AG04449 (cell line): ENCODE data around the gene CERKL.

ENCODE experiments used
- CTCF ChIA-PET: fragments of 350-600 bp; formaldehyde crosslinking; extraction: SDS; loops from one replicate; lab custom pipeline; 2021; ENCODE audit warnings: antibody characterized with exemption; lab: Yijun Ruan, JAX
- POLR2A ChIA-PET: fragments of 400-600, 350-600 bp; formaldehyde crosslinking; extraction: SDS; loops from one replicate; lab custom pipeline; 2020; ENCODE audit warnings: antibody characterized with exemption, inconsistent platforms; lab: Yijun Ruan, JAX
- DNase-seq: peaks from one replicate; pipeline ENCODE4 v3.0.0-alpha.2; 2010; ENCODE audit warnings: low read depth, low spot score
- H3K4me3 ChIP-seq: 2 replicates; pipeline ENCODE4 v1.5.1; 2011; ENCODE audit warnings: low read depth, mild to moderate bottlenecking, control low read depth, low read length
- TF ChIP-seq, protein P1 (sequence below): IDR thresholded peaks from one replicate; pipeline ENCODE4 v1.5.1; 2011; ENCODE audit warnings: mild to moderate bottlenecking, moderate library complexity, low read length, control low read depth, inconsistent platforms; ENCODE audit not compliant: insufficient read depth; ENCODE audit errors: missing control alignments

Gene CERKL

DNA sequence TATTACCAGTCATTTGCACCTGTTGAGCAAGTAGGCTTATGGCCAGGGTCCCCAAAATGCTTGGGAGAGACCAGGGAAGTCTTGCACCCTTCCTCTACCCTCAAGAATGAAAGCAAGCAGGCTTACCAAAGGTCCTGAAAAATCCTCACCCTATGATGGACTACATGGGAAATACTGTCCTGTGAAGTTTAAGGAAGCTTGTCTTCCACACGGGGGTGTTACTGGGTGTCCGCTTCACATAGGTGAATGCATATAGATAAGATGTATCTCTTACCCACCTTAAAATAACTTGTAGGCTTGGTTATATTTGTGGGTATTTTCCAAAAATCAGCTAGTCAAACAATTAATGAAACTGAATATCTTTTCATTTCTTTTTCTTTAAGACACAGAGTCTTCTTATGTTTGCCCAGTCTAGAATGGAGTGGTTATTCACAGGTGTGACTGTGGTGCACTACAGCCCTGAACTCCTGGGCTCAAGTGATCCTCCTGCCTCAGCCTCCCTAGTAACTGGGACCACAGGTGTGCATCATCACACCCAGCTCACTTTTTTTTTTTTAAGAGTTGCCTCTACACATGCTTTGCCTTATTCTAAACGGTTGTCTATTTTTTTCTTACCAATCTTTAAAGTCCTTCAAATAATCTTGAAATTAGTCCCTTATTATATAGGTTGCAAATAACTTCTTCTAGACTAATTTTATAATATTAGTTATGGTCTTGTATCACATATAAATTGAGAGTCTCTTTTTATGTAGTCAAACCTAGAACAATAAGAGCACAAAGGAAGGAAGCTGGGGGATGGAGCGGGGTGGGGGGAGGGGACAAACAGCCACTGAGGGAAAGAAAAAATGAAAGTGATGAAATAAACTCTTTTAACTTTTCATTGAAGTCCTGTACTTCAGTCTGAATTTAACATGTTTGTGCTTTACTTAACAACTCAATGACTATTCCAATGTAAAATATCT lies 49.0 kb downstream of the CERKL start:
- ChIA-PET CTCF (no interaction called here), POLR2A (no interaction called here)
- H3K4me3 ChIP-seq = no peak overlapping the region
- TF ChIP-seq, protein P1, sequence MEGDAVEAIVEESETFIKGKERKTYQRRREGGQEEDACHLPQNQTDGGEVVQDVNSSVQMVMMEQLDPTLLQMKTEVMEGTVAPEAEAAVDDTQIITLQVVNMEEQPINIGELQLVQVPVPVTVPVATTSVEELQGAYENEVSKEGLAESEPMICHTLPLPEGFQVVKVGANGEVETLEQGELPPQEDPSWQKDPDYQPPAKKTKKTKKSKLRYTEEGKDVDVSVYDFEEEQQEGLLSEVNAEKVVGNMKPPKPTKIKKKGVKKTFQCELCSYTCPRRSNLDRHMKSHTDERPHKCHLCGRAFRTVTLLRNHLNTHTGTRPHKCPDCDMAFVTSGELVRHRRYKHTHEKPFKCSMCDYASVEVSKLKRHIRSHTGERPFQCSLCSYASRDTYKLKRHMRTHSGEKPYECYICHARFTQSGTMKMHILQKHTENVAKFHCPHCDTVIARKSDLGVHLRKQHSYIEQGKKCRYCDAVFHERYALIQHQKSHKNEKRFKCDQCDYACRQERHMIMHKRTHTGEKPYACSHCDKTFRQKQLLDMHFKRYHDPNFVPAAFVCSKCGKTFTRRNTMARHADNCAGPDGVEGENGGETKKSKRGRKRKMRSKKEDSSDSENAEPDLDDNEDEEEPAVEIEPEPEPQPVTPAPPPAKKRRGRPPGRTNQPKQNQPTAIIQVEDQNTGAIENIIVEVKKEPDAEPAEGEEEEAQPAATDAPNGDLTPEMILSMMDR = no peak
- no peak for DNase-seq

DNA sequence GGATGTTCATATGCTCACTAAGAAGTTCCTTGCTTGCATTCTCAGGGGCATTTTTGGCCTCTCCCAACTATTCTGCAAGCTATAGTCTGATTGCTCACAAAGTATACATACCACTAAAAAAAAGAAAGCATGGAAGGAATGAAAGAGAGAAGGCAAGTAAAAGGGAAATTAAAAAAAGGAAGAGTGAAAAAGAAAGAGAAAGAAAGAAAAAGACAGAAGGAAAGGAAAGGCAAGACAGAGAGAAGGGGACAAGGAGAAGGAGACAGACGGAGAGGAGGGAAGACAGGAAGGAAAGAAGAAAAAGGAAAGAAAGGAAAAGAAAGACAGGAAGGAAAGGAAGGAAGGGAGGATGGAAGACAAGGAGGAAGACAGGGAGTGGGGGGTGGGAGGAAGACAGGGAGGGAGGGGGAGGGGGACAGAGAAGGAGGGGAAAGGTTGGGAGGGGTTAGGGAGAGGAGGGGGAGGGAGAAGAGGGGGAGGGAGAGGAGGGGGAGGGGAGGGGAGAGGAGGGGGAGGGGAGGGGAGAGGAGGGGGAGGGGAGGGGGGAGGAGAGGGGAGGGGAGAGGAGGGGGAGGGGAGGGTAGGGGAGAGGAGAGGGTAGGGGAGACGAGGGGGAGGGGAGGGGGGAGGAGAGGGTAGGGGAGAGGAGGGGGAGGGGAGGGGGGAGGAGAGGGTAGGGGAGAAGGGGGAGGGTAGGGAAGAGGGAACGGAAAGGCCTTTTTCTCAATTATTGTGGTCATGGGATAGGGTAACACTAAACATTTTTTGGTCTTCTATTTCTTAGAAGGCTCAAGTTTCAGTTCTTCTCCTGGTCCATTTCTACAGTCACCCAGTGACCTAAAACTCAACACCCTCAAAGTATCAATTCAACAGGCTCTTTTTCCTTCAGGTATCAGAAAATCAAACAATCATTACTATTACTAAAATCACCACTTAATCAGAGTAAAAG lies 50.7 kb downstream of the CERKL start:
- no peak for DNase-seq
- ChIA-PET CTCF (no interaction called here), POLR2A (no interaction called here)
- no peak overlapping the region for H3K4me3 ChIP-seq
- TF ChIP-seq, protein P1 = no peak

DNA sequence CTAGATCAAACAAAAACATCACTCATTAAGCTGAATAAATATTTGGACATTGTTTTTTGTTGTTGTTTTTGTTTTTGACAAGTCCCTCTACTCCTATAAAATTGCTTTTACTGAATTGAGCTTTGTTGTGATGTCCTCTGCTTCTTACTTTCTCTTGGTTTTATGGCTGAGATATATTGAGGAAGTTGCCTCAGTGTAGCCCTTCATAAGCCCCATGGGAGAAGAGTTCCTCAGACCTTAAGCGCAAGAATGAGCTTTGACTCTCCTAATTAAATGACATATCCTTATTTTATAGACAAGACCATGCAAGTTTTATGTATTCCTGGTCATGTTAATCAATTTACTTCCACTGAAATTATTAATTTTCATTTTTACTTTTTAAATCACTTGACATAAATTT lies 54.9 kb downstream of the CERKL start:
- no peak for DNase-seq
- no peak overlapping the region for H3K4me3 ChIP-seq
- ChIA-PET POLR2A (no interaction called here), CTCF (no interaction called here)
- TF ChIP-seq, protein P1 = no peak

DNA sequence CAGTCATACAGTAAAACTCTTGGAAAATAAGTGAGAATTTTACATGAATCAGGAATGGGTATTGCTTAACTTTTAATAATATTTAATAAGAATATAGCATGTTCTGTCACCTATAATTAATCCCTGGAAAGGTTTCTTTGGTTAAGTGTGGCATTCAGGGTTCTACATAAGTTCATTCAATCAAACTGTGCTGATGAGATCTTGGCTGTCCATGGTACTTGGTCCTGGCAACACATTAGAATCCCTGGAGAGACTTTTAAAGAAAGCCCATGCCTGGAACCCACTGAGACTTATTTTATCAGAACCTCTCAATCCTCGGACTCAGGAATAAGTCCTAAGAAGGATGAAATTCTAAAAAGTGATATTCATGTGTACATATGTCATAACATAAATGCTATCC lies 60.3 kb downstream of the CERKL start:
- CTCF ChIA-PET = no interaction called here
- POLR2A ChIA-PET = no interaction called here
- TF ChIP-seq, protein P1 = no peak
- H3K4me3 ChIP-seq = no peak overlapping the region
- no peak for DNase-seq

DNA sequence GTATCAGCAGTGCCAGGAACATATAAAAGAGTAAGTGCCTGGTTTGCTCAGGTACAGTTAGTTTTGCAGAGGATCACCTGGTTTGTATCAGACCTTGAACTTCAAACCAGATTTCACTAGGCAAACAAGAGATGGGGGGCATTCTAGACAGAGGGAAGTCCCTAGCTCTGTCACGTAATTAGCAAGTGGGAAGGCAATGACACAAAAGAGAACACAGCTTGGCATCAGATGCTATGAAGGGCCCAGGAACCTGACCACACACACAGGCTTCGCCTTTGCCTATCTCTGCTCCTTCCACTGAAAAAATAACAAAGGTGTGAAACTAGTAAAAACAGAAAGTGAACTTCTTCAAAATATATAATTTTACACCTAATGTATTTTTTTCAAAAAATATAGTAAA lies 62.6 kb downstream of the CERKL start:
- TF ChIP-seq, protein P1 = no peak
- ChIA-PET POLR2A (no interaction called here), CTCF (no interaction called here)
- no peak overlapping the region for H3K4me3 ChIP-seq
- DNase-seq = no peak

DNA sequence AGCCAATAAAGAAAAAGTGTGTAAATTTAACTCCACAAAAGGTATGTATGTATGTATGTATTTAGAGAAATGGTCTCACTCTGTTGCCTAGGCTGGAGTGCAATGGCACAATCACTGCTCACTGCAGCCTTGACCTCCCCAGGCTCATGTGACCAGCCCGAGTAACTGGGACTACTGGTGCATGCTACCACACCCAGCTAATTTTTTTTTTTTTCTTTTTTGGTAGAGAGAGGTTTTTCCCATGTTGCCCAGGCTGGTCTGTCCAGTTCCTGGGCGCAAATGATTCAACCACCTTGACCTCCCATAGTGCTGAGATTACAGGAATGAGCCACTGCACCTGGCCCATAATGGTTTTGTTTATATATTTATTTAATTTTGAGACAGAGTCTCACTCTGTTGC lies 67.1 kb downstream of the CERKL start:
- no peak for DNase-seq
- H3K4me3 ChIP-seq = no peak overlapping the region
- CTCF ChIA-PET = interaction anchor here (1.0 to 1.2 kb wide), 2 partner anchors 17 to 125 kb away, joined by 3 to 4 read pairs; no protein-coding TSS in a partner anchor
- POLR2A ChIA-PET = no interaction called here
- TF ChIP-seq, protein P1 = no peak
